GM18909 (cell line): Measurements from ENCODE around the gene ABCB8.
"Not testable (repeated sequence)": the region's sequence is repeated elsewhere in the genome, so short reads cannot be mapped to it uniquely, and the experiment has no call there.

Source experiments
- ATAC-seq: cut with Tn5 transposase; IDR thresholded peaks from one replicate; pipeline ENCODE4 v1.9.1; 2021; ENCODE audit warnings: mild to moderate bottlenecking; ENCODE audit not compliant: unreplicated experiment, poor library complexity

The ABCB8 gene

DNA sequence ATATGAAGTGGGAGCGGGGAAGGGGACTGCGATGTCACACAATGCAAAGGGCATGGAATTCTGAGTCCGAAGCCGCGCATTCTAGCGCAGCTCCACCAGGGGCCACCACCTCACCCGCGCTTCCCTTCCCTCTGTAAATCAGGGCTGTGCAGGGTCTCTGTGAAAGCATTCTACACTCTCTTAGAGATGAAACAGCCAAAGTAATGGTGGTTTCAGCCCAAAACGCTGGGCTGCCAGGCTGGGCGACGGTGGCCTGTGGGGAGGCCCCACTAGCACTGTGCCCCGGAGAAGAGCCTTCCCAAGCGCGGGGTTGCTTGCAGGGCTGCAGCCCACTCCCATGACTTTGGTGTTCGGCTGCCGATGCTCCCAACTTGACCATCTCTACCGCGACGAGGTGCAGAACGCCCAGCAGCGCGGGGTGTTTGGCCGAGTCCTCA is 15.3 kb upstream of the ABCB8 start:
- ATAC-seq = no peak

GRCh38 chr7:151013356-151013732 is 14.9 kb upstream of the ABCB8 start:
- no peak for ATAC-seq

DNA sequence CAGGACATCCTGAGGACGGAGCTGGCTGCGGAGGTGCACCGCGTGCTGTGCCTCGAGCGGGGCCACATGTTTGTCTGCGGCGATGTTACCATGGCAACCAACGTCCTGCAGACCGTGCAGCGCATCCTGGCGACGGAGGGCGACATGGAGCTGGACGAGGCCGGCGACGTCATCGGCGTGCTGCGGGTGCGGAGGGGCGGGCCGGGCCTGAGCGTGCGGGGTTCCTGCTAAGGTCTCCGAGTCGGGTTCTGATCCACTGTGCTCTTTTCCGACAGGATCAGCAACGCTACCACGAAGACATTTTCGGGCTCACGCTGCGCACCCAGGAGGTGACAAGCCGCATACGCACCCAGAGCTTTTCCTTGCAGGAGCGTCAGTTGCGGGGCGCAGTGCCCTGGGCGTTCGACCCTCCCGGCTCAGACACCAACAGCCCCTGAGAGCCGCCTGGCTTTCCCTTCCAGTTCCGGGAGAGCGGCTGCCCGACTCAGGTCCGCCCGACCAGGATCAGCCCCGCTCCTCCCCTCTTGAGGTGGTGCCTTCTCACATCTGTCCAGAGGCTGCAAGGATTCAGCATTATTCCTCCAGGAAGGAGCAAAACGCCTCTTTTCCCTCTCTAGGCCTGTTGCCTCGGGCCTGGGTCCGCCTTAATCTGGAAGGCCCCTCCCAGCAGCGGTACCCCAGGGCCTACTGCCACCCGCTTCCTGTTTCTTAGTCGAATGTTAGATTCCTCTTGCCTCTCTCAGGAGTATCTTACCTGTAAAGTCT is 14.3 kb upstream of the ABCB8 start:
- peak; percentile 48 for ATAC-seq

- no peak for ATAC-seq
Observed at GRCh38 chr7:151014950-151015349, 13.3 kb upstream of the ABCB8 start.

DNA sequence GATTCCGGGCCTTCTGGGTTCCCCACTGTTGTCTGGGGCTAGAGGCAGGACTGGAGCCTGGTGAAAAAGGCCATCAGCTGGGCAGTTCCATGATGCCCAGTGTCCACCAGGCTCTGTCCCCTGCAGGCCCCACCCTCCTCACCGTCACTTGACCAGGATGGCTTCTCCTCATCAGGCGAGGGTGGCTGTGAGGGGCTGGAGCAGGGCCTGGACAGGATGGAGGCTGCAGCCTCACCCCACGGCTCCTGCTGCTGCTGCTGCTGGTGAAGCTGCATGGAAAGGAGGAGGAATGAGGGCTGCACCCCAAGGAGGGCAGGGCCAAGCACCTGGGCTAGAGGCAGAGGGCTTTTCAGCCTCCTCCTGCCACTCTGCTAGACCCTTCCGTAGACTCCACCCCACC is 12.3 kb upstream of the ABCB8 start:
- ATAC-seq = no peak

DNA sequence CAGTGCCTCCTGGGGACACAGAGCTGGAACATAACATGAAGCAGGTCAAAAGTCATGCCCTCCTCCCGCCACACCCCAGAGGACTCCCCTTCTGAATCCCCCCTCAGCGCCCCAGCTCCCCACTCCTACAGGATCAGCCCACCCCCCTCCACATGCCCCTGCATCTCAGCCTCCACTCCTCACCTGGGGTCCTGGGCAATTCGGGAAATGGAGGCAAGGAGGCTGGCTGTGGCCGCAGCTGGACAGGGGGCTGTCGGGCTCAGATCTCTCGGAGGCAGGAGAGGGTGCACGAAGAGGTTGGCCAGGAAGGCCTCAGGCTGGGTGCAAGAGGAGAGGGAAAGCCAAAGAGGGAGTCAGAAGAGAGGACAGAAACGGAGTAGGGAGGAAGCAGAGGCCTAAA is 11.7 kb upstream of the ABCB8 start:
- no peak for ATAC-seq

DNA sequence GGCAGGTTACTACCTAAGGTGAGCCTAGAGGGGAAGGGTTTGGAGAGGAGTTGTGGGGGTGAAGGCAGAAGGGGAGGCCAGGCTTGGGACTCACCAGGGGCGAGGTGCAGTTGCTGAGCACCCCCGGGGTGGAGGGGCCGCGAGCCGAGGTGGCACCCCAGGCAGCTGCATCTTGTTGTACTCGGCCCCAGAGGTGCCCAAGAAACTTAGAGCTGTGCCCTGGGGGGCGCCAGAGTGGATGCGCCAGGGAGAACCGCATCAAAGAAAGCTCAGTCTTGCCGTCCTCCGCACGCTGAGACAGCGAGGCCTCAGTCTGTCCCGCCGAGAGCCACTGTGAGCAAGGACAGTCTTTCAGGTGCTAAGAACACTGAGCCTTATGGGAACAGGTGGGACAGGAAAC is 11.3 kb upstream of the ABCB8 start:
- no peak for ATAC-seq

GRCh38 chr7:151017370-151017952 is 10.8 kb upstream of the ABCB8 start:
- no peak for ATAC-seq

DNA sequence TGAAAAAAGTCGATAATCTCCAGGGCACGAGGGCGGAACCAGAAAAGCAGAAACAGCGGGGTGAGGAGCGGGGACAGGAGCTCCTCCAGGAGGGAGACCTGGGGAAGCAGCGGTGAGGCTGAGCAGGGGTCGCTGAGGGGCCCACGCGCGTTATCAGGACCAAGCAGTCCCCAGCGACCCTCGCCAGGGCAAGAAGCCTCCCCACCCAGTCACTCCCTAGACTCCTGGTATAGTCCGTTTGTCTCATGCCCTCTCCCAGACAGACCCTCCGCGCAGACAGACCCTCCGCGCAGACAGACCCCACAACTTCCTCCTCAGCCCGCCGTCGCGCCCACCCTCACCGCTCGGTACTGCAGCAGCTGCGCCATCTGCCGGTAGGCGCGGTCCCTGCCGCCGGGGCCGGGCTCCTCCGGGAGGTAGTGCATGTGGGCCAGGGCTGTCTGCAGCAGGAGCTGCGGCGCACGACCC is 10.3 kb upstream of the ABCB8 start:
- ATAC-seq = peak; percentile 58

GRCh38 chr7:151018421-151019129 is 9.7 kb upstream of the ABCB8 start:
- ATAC-seq = no peak

GRCh38 chr7:151019130-151019447 is 9.2 kb upstream of the ABCB8 start:
- no peak for ATAC-seq

DNA sequence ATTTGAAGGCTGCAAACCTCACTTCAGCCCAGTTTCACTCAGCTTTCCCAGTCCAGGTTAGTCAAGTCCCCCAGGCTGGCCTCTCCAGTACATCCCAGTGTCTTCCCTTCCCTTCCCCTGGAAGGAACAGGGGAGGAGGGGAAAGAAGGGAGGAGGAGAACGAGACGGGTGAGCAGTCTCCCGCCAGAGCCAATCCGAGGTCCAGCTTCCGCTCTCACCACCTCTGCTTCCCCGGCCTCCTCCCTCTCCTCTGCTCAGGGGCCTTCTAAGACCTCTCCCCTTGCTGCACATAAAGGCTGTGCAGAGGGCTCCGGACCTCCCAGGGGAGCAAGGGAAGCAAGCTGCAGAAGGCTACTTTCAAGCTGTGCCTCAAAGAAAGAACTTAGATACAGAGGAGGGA is 8.0 kb upstream of the ABCB8 start:
- ATAC-seq = no peak

GRCh38 chr7:151023232-151023631 is 5.0 kb upstream of the ABCB8 start:
- ATAC-seq = no peak

DNA sequence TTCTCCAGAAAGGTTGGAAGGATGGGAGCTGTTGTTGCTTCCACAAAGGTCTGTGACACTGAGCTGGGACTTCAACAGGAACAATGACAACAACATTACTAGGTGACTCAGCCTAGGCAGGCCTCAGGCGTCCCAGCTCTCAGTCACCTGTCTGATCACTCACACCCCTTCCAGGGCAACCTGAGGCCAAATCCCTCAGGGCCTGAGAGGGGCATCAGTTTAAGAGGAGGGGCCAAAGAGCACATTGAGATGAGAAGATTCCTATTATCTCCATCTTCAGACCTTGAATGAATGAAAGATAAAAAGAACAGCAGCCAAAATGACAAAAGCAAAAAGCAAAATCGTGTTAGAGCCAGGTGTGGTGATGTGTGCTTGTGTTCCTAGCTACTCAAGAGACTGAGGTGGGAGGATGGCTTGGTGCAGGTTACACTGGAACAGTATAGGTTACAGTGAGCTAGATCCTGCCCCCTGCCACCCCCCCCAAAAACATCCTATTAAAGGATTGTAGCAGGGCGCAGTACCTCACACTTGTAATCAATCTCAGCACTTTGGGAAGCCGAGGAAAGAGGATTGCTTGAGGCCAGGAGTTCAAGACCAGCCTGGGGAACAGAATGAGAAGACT is 3.7 kb upstream of the ABCB8 start, which contains the start of gene ATG9B:
Gene ATG9B (minus strand): TSS at position 60 of the 622 bp plus-strand sequence. CDS start 71 bp downstream, outside the sequence.
- ATAC-seq = no peak

DNA sequence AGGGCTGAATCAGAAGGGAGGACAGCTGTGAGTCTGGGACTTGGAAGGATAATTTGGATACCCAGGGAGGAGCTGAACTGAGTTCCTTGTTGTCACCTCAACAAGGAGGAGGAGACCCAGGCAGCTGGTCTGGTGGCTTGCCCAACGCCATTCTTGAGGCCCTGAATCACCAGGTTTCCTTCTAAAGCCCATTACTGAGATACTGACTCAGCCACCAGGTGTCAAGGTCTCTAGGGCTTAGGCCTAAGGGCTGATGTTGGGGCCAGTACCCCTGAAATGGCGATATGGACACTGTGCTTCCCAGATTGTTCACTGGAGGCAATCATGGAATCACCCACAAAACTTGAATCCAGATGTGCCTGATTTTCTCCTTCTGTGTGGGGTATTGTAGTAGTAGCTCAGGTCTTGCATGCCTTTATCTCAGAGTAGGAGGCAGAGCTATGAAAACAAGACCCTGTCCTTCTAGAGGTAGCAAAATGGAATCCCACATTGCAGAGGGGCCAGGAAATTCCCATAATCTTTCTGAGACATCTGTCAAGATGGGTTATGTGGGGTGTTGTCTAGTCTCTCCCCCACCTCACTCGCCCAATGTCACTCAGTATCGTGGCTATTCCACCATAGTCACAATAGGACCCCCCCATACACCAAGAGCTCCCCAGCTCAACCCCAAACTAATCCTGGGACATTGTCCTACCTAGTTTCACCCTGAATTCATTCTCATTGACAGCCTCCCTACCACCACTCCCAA is 2.2 kb upstream of the ABCB8 start:
- no peak for ATAC-seq

- not testable (repeated sequence) for ATAC-seq
Observed at GRCh38 chr7:151026771-151027727, 1.2 kb upstream of the ABCB8 start.

GRCh38 chr7:151027728-151028130 is 521 bp upstream of the ABCB8 start:
- not testable (repeated sequence) for ATAC-seq

- no peak for ATAC-seq
Observed at GRCh38 chr7:151028948-151029501, 775 bp downstream of the ABCB8 start.

GRCh38 chr7:151031011-151031410 is 2.8 kb downstream of the ABCB8 start:
- ATAC-seq = no peak
